ENCODE measurements around the gene VSTM4.

The VSTM4 gene

DNA sequence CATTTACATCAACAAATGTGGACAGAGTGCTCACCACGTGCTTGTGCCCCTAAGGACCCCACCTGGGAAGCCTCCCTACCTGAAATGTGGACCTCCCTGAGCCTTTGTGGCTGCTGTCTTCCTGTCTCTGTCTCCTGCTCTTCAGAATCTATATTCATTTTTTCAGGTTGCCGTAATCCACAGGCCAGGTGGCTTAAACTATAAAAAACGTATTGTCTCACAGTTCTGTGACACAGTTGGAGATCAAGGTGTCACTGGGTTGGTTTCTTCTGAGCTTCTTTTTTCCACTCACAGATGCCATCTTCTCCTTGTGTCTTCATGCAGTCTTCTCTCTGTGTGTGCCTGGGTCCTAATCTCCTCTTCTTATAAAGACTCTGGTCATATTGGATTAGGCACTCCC is 5.6 kb upstream of the VSTM4 start:
- H3K4me3 ChIP-seq (ENCODE audit: low read depth, low read length): no peak overlapping the region
- DNase-seq (ENCODE audit: low read depth): no peak

DNA sequence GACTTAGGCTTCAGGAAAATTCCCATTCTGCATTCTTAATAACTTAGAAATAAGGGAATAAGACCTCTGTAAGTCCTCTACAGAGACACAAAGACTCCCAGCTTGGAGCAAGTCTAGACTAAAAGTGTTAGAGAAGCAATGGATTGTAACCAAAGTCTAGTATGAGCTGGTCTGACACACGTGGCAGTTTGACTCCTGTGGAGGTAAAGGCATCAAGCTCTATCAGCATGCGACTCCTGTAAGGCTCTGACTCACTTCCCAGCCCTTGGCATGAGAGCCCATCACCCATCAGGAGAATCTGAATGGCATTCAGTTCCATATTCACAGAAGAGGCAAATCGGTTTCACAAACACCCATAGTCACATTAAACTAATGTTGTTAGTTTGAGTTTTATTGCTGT is 4.4 kb upstream of the VSTM4 start:
- H3K4me3 ChIP-seq (ENCODE audit: low read depth, low read length): no peak overlapping the region
- no peak for DNase-seq (ENCODE audit: low read depth)

DNA sequence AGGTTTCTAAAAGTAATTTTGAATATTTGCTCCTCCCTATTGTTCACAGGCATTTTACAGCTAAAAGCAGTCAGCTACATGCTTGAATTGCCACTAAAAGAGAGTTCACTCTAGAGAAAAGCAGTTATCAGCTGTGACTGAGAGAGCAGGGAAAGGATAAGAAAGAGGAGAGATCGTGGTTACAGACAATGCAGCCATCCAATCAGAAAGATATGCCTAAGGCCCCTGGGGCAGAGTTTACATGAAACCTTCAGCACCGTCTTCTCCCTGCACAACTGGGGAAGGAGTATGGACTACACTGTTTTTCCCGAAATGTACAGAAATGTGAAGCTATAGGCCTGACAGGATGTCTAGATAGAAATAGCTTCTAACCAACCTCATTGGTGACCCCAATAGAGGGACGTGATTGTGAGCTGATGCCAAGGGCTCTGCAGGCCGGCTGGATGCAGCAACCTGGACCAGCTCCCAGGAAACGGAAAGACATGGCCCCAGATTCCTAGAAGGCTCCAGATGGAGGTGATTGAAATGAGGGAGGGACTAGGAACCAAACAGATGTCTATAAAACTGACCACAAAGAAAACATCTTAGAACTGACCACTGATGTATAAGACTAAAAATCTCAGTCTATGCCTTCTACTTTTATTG is 3.2 kb upstream of the VSTM4 start:
- DNase-seq (ENCODE audit: low read depth): no peak
- no peak overlapping the region for H3K4me3 ChIP-seq (ENCODE audit: low read depth, low read length)

DNA sequence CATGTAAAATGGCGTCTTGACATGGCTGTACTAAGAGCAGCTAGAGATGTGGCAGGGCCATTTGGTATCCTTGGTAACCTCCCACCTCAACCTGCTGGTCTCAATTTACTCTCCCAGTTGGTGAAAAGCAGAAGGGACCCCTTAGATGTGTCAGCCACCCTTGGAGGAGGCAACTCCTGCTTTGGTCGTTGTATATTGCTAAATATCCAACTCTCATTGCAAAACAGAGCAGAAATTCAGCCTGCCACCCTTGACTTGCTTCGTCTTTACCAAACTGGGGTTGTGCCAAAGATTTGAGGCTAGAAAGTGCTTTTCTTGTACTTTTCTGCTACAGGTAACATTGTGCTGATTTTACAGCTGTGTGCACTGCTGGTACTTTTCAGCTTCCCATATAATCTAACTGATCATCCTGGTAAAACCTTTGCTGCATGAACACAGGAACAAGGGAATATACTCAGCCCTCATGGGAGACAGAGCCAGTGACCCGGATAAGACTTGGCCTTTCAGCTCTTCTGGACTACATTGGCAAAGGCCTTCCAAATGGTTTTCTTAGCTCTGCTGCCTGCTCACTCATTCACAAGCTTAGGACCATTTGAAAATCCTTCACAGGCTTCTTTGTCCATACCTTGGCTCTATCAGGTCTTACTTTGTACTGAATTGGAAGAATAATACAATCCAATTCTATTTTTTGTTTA is 2.2 kb upstream of the VSTM4 start:
- no peak for DNase-seq (ENCODE audit: low read depth)
- H3K4me3 ChIP-seq (ENCODE audit: low read depth, low read length): no peak overlapping the region

DNA sequence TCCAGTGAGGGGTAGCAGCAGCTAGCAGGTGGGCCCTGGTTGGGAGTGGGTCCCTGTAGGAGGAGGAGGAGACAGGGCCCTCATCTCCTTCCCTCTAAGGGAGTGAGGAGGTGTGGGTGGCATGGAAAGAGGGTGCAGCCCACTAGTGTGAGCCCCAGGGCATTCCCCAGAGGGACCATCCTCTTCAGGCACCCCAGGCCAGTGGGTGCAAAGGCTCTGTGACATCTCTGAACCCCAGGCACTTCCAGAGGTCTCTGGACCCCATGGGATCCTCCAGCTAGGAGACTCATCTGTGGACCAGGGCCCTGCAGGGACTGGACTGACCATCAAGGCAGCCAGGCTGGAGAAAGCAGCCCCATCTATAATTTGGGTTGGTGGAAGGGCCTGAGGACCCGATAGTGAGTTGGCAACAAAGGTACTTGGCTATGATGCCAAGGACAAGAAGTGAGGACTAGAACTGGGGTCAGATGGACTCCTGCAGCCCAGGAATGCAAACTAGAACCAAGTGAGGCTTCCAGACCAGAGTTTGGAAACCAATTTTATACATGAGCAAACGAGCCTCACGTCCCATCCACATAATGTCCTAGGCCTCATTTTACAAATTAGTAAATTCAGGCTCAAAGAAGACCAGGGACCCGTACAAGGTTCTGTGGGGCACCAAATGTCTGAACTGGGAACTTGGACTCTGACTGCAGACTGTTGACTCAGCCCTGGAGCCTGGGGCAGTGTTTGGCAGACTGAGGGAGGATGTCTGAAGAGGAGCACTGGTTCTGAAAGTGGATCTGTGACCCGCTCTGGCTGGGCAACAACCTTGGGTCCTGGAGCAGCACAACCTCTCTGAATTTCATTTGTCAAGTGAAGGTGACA is 1.4 kb upstream of the VSTM4 start:
- DNase-seq (ENCODE audit: low read depth): no peak
- no peak overlapping the region for H3K4me3 ChIP-seq (ENCODE audit: low read depth, low read length)

DNA sequence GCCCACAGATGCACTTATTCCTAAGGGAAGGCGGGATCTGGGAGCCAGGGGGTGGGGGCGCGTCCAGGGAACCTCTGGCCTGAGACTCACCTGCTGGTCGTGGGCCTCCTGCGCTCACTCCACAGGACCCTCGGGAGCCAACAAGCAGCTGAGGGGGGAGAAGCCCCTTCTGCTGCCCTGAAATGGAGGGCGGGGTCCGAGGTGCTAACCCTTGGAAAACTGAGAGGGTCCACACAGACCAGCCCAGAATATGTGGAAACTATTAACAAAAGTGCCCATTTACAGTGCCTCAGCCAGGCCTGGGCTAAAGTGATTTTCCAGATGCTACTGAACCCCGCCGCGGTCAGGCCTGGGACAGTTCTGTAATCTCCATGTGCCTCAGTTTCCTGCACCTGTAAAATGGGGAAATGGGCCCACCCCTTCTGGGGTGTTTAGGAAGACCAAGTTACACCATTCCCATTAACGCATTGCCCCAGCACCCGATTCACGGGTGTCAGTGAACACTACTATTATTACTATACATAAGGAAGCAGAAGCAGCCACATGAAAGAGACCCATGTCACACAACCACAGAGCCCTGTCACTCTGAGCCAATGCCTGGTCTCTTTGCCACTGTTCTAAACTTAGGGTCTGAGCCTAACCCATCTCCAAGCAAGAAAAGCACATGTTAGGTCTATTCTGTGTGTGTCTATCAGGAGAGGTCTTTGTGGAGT is 630 bp upstream of the VSTM4 start:
- DNase-seq (ENCODE audit: low read depth): no peak
- peak overlapping the region; percentile 35 for H3K4me3 ChIP-seq (ENCODE audit: low read depth, low read length)

DNA sequence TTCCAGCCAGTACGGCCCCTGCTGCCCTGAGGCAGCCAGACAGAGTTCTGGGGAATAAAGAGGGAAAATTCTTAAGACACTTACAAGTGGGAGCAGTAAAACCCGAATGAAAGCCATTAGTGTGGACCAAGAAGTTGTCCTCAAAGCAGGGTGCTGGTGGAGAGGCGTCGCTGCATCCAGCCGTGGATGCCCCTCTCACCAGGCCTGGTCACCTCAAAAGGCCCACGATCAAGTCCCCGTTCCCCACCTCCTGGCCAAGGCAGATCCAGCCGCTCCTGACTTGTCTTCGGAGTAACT is 656 bp downstream of the VSTM4 start:
- peak overlapping the region; percentile 60 for H3K4me3 ChIP-seq (ENCODE audit: low read depth, low read length)

DNA sequence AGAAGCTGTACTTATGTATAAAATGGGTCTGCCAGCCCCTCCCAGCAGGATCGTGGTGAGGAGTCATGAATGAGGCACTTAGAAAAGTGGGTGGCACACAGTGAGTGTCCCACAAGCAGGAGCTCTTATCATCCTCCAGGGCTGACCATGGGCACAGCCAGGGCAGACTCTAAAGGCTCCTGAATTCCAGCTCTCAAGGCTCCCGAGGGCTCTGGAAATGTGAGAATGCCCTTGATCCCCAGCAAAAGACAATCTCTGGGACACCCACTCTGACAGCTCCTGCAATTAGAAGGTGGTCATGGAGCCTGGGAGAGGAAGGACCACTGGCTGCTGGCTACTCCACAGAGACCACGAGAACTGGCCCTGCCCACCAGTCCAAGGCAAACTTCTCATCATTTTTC is 1.6 kb downstream of the VSTM4 start:
- DNase-seq (ENCODE audit: low read depth): no peak
- H3K4me3 ChIP-seq (ENCODE audit: low read depth, low read length): no peak overlapping the region

More for the DNA sequence above, 656 bp downstream of the VSTM4 start:
- DNase-seq (ENCODE audit: low read depth): no peak

DNA sequence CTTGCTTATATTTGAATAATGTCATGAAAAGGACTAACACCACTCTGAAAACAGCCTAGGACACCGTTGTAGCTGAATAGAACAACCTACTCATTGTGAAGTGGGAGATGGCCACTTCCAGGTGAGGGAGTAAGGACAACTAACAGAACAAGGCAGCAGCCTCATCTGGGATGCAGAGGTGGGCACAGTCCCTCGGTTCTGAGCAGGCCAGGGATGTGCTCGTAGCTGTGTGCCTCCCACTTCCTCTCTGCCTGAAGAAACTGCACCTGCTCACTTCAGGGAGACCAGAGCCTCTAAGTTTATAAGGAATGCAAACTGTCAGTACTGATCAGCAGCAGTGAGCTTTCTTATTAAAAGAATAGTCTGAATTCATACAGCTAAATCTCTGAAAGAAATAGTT is 2.5 kb downstream of the VSTM4 start:
- DNase-seq (ENCODE audit: low read depth): no peak
- H3K4me3 ChIP-seq (ENCODE audit: low read depth, low read length): no peak overlapping the region

DNA sequence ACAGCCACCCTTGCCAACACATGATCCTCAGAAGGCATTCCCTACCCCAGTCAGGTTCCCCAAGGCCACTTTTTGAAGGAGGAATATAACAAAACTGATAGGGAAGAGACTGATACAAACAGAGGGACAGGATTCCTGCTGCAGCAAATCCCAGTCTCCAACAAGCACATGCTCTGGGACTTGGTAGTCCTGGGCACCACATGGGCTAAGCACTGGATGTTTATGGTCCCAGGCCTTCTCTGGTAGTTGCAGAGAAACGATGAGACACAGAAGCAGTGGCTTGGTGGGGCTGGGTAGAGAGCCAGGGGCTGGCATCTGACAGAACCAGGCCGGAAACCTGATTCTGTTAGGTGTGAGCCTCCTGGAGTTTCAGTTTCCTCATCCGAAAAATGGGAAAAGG is 3.2 kb downstream of the VSTM4 start:
- no peak overlapping the region for H3K4me3 ChIP-seq (ENCODE audit: low read depth, low read length)
- DNase-seq (ENCODE audit: low read depth): no peak

DNA sequence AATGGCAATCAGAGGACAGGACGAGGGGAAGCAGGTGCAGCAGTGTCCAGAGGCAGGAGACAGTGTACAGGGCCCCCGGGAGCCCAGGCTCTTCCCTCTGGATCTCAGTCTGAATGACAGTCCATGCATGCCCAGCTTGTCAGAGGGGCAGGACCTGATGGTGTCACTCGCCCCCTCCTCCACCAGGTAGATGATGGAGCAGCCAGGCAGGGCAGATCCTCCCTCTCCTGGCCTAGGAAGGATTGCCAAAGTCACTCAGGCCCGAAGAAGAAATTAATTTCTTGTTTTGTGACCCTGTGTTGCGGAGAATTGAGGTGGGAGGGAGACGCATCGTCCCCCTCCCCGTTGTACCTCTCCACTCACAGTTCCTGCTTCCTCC is 4.0 kb downstream of the VSTM4 start:
- no peak for DNase-seq (ENCODE audit: low read depth)
- no peak overlapping the region for H3K4me3 ChIP-seq (ENCODE audit: low read depth, low read length)

DNA sequence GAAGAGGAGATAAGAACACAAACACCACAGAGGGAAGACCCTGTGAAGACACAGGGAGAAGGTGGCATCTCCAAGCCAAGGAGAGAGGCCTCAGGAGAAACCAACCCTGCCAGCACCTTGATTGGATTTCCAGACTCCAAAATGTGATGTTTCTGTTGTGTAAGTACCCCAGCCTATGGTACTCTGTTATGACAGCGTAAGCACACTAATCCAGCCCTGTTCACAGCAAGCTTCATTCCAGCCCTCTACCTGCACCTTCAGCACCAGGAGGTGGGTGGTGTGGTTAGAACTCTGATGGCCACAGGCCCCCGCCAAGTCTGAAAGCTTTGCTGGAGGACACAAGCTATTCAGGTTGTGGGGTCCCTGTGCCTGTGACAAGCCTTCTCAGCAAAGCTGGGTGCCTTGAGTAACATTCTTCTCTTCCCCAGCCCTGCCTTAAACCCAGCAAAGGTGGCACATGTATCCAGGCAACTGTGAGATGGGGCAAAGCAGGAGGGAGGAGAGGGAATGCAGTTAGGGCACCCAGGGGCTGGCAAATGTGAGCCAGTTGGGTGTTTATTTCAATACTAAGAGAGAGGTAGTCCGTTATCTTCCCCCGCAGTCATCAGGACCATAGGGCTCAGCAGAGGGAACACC is 4.5 kb downstream of the VSTM4 start:
- no peak overlapping the region for H3K4me3 ChIP-seq (ENCODE audit: low read depth, low read length)
- no peak for DNase-seq (ENCODE audit: low read depth)

DNA sequence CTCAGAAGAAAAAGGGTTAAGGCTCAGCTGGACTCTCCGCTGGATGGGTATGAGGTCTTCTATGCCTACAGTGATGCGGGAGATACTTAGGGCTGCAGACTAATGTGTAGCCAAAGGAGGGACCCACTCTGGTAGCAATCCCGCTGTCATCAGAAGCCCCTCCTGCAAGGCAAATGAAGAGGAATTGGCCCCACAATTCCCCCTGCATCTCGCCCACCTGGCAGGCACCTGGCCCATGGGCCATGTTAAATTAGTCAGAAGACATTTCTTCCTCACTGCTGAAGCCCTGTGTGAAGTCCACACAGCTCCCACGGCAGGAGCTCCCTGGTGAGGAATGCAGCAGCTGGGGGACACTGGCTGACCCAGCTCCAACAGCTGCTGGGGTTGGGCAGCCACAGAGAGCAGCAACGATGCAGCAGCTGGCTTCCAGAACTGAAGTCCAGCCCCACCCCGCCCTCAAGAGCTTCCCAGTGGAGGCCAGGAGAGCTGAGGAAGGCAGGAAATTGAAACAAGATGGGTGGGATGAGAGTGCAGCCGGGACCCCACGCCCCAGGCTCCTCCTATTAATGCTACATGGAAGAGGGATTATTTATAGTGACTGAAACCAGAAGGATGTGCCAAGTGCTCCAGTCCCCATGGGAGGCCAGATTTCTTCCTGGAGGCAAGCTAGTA is 5.5 kb downstream of the VSTM4 start:
- no peak overlapping the region for H3K4me3 ChIP-seq (ENCODE audit: low read depth, low read length)
- peak; percentile 51 for DNase-seq (ENCODE audit: low read depth)

DNA sequence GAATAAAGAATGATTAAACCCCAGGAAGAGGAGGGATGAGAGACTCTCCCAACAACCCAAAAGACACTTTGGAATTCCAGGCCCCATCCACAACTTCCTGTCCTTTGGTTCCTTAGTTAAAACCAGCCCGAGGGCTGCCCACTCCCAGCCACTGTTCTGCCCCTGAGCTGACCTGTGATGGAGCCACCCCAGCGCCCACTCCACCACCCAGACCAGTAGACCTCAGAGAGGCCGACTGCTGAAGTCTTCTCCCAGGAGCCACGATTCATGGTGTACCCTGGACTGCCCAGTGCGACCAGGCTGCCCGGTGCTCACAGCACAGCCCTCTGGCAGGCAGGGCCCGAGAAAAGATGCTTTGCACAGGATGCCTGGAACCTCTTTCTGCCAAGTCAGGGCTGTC is 6.7 kb downstream of the VSTM4 start:
- no peak overlapping the region for H3K4me3 ChIP-seq (ENCODE audit: low read depth, low read length)
- no peak for DNase-seq (ENCODE audit: low read depth)

DNA sequence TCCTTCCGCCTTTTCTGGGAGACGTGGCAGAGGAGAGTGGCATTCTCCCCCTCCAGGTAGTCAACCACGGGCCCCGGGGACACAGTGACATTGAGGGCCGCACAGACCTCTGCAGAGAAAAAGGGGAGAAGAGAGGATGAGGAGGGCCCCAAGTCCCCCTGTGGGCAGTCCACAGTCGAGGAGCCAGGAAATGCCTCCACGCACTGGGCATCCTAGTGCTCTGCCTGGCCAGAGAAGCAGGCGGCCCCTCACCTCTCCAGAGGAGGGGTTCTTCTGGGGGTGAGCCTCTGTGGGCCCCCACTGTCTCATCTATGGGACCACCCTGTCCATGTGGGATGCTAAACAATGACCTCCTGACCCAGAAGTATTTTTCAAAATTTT is 7.4 kb downstream of the VSTM4 start:
- no peak for DNase-seq (ENCODE audit: low read depth)
- no peak overlapping the region for H3K4me3 ChIP-seq (ENCODE audit: low read depth, low read length)

DNA sequence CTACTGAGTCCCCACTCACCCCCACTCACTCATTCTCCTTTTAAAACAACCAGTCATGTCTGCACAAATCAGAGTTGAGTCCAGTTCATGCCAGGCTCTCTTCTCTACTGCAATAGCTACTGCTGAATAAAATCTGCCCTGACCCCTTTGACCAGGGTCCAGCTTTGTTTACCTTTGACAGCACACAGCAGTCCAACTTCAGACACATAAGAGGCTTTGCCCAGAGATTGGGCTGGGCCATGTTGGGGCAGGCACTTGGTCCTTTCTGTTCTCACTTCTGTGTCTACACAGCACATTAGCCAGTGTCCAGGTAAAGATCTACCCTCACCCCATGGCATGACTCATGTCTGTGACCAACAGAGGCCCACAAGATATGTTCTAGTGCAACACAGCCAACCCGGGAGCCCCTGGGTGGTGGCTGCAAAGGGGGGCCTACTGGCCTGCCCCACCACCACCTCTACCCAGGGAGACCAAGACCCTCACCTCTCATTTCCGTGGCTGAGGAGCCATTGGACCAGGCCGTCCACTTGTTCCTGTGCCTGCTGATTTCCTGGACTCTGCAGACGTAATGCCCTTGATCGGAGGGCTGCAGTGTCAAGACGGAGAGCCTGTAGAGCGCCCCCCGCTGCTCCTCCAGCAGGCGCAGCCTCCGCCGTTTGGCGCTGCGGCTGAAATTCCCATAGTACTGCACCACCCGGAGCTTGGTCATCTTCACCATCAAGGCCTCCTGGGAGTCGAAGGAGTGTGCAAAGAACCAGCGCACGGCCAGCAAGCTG is 8.0 kb downstream of the VSTM4 start:
- no peak for DNase-seq (ENCODE audit: low read depth)

DNA sequence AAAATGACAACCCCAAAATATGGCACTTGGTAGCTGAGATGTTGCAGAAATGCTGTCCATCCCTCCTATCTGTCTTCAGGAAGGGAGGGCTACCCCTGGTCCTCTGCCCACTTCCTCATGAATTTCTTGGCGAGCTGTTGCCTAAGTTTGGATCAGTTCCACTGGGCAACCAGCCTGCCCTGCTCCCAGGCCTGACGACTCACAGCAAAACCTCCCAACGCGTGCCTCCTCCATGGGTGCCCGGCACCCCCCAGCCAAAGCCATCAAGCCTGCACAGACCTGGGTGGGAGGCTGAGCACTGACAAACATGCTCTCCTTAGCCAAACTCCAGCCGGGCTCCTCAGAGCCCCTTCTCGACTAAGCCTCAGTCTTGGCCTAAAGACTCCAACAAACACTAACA is 8.9 kb downstream of the VSTM4 start:
- DNase-seq (ENCODE audit: low read depth): no peak
- no peak overlapping the region for H3K4me3 ChIP-seq (ENCODE audit: low read depth, low read length)

More for the DNA sequence above, 8.0 kb downstream of the VSTM4 start:
- no peak overlapping the region for H3K4me3 ChIP-seq (ENCODE audit: low read depth, low read length)

DNA sequence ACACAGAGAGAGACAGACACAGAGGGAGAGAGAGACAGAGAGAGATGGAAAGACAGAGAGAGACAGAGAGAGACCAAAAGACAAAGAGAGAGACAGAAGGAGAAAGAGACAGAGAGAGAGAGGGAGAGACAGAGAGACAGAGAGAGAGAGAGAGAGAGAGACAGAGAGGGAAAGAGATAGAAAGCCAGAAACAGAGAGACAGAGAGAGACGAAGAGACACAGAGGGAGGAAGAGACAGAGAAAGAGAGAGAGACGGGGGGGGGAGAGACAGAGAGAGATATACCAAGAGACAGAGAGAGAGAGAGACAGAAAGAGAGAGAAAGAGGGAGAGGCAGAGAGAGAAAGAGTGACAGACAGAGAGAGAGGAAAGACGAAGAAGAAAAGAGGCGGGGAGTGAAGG is 10.2 kb downstream of the VSTM4 start:
- H3K4me3 ChIP-seq (ENCODE audit: low read depth, low read length): no peak overlapping the region
- DNase-seq (ENCODE audit: low read depth): no peak

DNA sequence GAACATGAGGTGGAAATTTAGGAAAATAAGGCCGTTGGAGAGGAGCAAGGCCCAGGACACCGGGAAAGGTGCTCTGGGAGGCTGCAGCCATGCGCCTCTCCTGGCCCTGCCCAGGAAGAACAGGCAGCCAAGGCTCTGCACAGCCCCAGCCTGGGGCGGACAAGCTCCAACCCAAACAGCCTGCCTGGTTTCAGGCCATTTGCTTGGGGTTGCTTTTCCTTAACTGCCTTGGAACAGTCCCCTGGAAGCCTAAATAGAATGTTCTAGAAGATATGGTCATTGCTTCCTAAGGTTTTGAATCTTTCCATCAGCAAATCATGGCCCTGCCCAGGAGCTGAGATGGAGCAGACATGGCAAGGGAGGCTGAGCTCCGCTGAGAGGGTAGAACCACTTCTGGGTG is 11.0 kb downstream of the VSTM4 start:
- DNase-seq (ENCODE audit: low read depth): no peak
- H3K4me3 ChIP-seq (ENCODE audit: low read depth, low read length): no peak overlapping the region

Measured in skeletal muscle cell (primary cell).